Natural killer cell (primary cell): ENCODE measurements around the gene SLC22A12. TPM values are rescaled to one million over a fixed set of nuclear protein-coding genes. Genes with fewer than 3 reads are reported as not detected.

ENCODE experiments used
- ATAC-seq, 3 donors: fragments of 150-1000 bp in 2 of 3; fragments of 200-7000 bp in 1 of 3; cut with Tn5 transposase; 1 replicate in 1 of 3; 2 replicates in 2 of 3; pipeline ENCODE4 v1.10.0; 2021; ENCODE audit warnings: mild to moderate bottlenecking in 2 of 3, moderate library complexity in 2 of 3
- DNase-seq, 2 donors: peaks; one replicate each; pipeline versions ENCODE4 v3.0.0 to v3.0.0-alpha.2; 2013 to 2021; ENCODE audit warnings: mixed read lengths in 1 of 2
- H3K27ac ChIP-seq: one replicate; pipeline ENCODE4 v1.5.1; 2013; ENCODE audit warnings: mild to moderate bottlenecking, low read length
- H3K27me3 ChIP-seq: one replicate; pipeline ENCODE4 v1.6.1; 2013; ENCODE audit warnings: low read length; ENCODE audit not compliant: control insufficient read depth, insufficient read depth
- H3K36me3 ChIP-seq: one replicate; pipeline ENCODE4 v1.6.1; 2013; ENCODE audit warnings: low read length; ENCODE audit not compliant: control insufficient read depth, insufficient read depth
- H3K4me1 ChIP-seq: one replicate; pipeline ENCODE4 v1.6.1; 2013; ENCODE audit warnings: low read length; ENCODE audit not compliant: control insufficient read depth, insufficient read depth
- H3K4me3 ChIP-seq: one replicate; pipeline ENCODE4 v1.5.1; 2013; ENCODE audit warnings: low read length
- H3K9me3 ChIP-seq: one replicate; pipeline ENCODE4 v1.6.1; 2013; ENCODE audit warnings: low read length; ENCODE audit not compliant: control insufficient read depth, insufficient read depth
- H3K27ac Mint-ChIP-seq, 2 donors: one replicate each; pipeline ENCODE4 v1.8.0; 2022; ENCODE audit warnings: mild to moderate bottlenecking in 2 of 2, mixed read lengths in 2 of 2, moderate library complexity in 1 of 2
- H3K27me3 Mint-ChIP-seq, 2 donors: one replicate each; pipeline ENCODE4 v1.8.0; 2022; ENCODE audit warnings: low read depth in 2 of 2, mixed read lengths in 2 of 2
- H3K36me3 Mint-ChIP-seq: one replicate; pipeline ENCODE4 v1.8.0; 2022; ENCODE audit warnings: mixed read lengths
- H3K4me1 Mint-ChIP-seq, 2 donors: one replicate each; pipeline ENCODE4 v1.8.0; 2022; ENCODE audit warnings: mixed read lengths in 2 of 2
- H3K4me3 Mint-ChIP-seq: one replicate; pipeline ENCODE4 v1.8.0; 2022; ENCODE audit warnings: mild to moderate bottlenecking, moderate library complexity, mixed read lengths
- H3K9me3 Mint-ChIP-seq, 2 donors: one replicate each; pipeline ENCODE4 v1.8.0; 2022; ENCODE audit warnings: mixed read lengths in 2 of 2
- CTCF ChIP-seq: fragments of 200-600 bp; IDR thresholded peaks from one replicate; pipeline ENCODE4 v1.8.0; 2022; ENCODE audit warnings: antibody characterized with exemption
- WGBS: methylation state at CpG from one replicate; pipeline ENCODE4 v1.1.7; 2013; ENCODE audit warnings: missing lambda C conversion rate; ENCODE audit not compliant: insufficient coverage; 5-methylcytosine and 5-hydroxymethylcytosine counted together
- intact Hi-C: fragments of 100-400 bp; cut with micrococcal nuclease; formaldehyde crosslinking; loops from one replicate; pipeline ENCODE4 v1.14.2; 2022
- total RNA-seq, 4 donors: library from RNA; stranded (reverse); fragments of 120-200 nt in 1 of 4; gene quantifications; one replicate each; pipeline versions ENCODE4 v1.2.3 to v1.2.4, GENCODE V29; 2013 to 2022

Gene SLC22A12
- total RNA-seq, 3 donors from 2014 or later (not counting 1 experiment from before 2014, with no cell fraction given): not detected

GRCh38 chr11:64605656-64606585, 14.9 kb downstream of the SLC22A12 start:
- Histone ChIP-seq H3K36me3 (no peaks in the 10 kb centered on the region), H3K4me1 (no peaks in the 10 kb centered on the region), H3K9me3 (no peaks in the 10 kb centered on the region), H3K27me3 (no peaks in the 10 kb centered on the region), H3K27ac (no peak overlapping the region), H3K4me3 (no peak overlapping the region)
- TF ChIP-seq CTCF: no peak
- Mint-ChIP-seq H3K27me3 (peaks cover 0 to 3% of the 10 kb centered on the region in 2 donors), H3K4me3 (no peak overlapping the region), H3K27ac (no peak overlapping the region), H3K4me1 (peaks cover 0 to 5% of the 10 kb centered on the region in 2 donors), H3K36me3 (no peaks in the 10 kb centered on the region), H3K9me3 (no peaks in the 10 kb centered on the region)
- intact Hi-C loops: no loop called here
- DNase-seq: no peak
- no peak for ATAC-seq
- WGBS: 82% methylated on average over 10 of the region's 21 CpGs

GRCh38 chr11:64606796-64607380, 15.9 kb downstream of the SLC22A12 start:
- no peaks in the 10 kb centered on the region for H3K36me3 Mint-ChIP-seq
- Histone ChIP-seq H3K27me3 (no peaks in the 10 kb centered on the region), H3K36me3 (no peaks in the 10 kb centered on the region), H3K27ac (no peak overlapping the region), H3K4me3 (no peak overlapping the region), H3K9me3 (no peaks in the 10 kb centered on the region), H3K4me1 (peaks cover 3% of the 10 kb centered on the region)
- no peak for ATAC-seq
- peaks cover 0 to 3% of the 10 kb centered on the region in 2 donors for H3K27me3 Mint-ChIP-seq
- intact Hi-C loops: no loop called here
- H3K9me3 Mint-ChIP-seq: no peaks in the 10 kb centered on the region
- WGBS: 83% methylated on average over 22 of the region's 23 CpGs
- no peak for DNase-seq
- peaks cover 0 to 10% of the 10 kb centered on the region in 2 donors for H3K4me1 Mint-ChIP-seq
- no peak overlapping the region for H3K4me3 Mint-ChIP-seq
- TF ChIP-seq CTCF: no peak
- H3K27ac Mint-ChIP-seq: no peak overlapping the region

- 93% methylated on average over 51 of the region's 55 CpGs for WGBS
- no peak overlapping the region for H3K4me3 Mint-ChIP-seq
- ATAC-seq (no peak), DNase-seq (no peak)
- no peak overlapping the region for H3K27ac Mint-ChIP-seq
- TF ChIP-seq CTCF: no peak
- Histone ChIP-seq H3K4me1 (peaks cover 6% of the 10 kb centered on the region), H3K27me3 (no peaks in the 10 kb centered on the region), H3K27ac (no peak overlapping the region), H3K36me3 (no peaks in the 10 kb centered on the region), H3K4me3 (no peak overlapping the region), H3K9me3 (no peaks in the 10 kb centered on the region)
- no peaks in the 10 kb centered on the region for H3K36me3 Mint-ChIP-seq
- H3K27me3 Mint-ChIP-seq: peaks cover 0 to 3% of the 10 kb centered on the region in 2 donors
- intact Hi-C loops: no loop called here
- no peaks in the 10 kb centered on the region for H3K9me3 Mint-ChIP-seq
- peaks cover 0 to 12% of the 10 kb centered on the region in 2 donors for H3K4me1 Mint-ChIP-seq
These were observed 16.5 kb downstream of the SLC22A12 start for GRCh38 chr11:64607381-64607985.
